H1 (cell line): ENCODE measurements around the gene STX17. TPM values are rescaled to one million over a fixed set of nuclear protein-coding genes. Genes with fewer than 3 reads are reported as not detected.

Source experiments
- CTCF ChIA-PET: fragments of 300-600 bp; sonication (Branson Sonifier 250); formaldehyde crosslinking; loops from one replicate; lab custom pipeline; 2021; ENCODE audit not compliant: partially characterized antibody; lab: Charles Lee
- POLR2A ChIA-PET: fragments of 300-600 bp; sonication (Branson Sonifier 250); formaldehyde crosslinking; loops from one replicate; lab custom pipeline; 2021; ENCODE audit warnings: inconsistent platforms; ENCODE audit not compliant: partially characterized antibody; lab: Charles Lee
- DNase-seq, 2 experiments: peaks; one replicate each; pipeline versions ENCODE4 v3.0.0 to v3.0.0-alpha.2; 2010 to 2022; ENCODE audit warnings: low spot score in 2 of 2, low read depth in 1 of 2, mixed read lengths in 1 of 2
- FAIRE-seq: peaks from 2 replicates; lab custom pipeline; 2011; peaks lifted over from hg19 to GRCh38; lab: Jason Lieb, UNC
- H2AFZ ChIP-seq: 2 replicates; pipeline ENCODE4 v1.8.1; 2012; ENCODE audit warnings: low read length, inconsistent platforms
- H2AK5ac ChIP-seq: 2 replicates; pipeline ENCODE4 v1.6.1; 2013; ENCODE audit warnings: low read depth, low read length
- H2BK120ac ChIP-seq: replicated peaks from 2 replicates; pipeline ENCODE3; 2013; ENCODE audit warnings: low read depth, low read length, inconsistent platforms
- H2BK12ac ChIP-seq: 2 replicates; pipeline ENCODE4 v1.6.1; 2013; ENCODE audit warnings: low read depth, low read length
- H2BK15ac ChIP-seq: 2 replicates; pipeline ENCODE4 v1.6.1; 2013; ENCODE audit warnings: low read length
- H2BK20ac ChIP-seq: 2 replicates; pipeline ENCODE4 v1.6.1; 2013; ENCODE audit warnings: low read length
- H2BK5ac ChIP-seq: 2 replicates; pipeline ENCODE4 v1.6.1; 2013; ENCODE audit warnings: low read depth, low read length
- H3K14ac ChIP-seq: 2 replicates; pipeline ENCODE4 v1.6.1; 2013; ENCODE audit warnings: inconsistent platforms; ENCODE audit not compliant: insufficient read length
- H3K18ac ChIP-seq: 2 replicates; pipeline ENCODE4 v1.6.1; 2013; ENCODE audit warnings: low read length; ENCODE audit errors: extremely low read depth
- H3K23ac ChIP-seq: 2 replicates; pipeline ENCODE4 v1.6.1; 2013; ENCODE audit warnings: inconsistent platforms; ENCODE audit not compliant: insufficient read length
- H3K23me2 ChIP-seq: 2 replicates; pipeline ENCODE4 v1.6.1; 2013; ENCODE audit warnings: low read depth, low read length
- H3K27ac ChIP-seq: 2 replicates; pipeline ENCODE4 v1.6.1; 2011; ENCODE audit warnings: low read depth, low read length, inconsistent platforms
- H3K27me3 ChIP-seq, 4 experiments: replicated peaks in 1 of 4; 1 replicate in 1 of 4; 2 replicates in 3 of 4; pipeline versions ENCODE4 v1.6.1 to v1.8.1; 2011 to 2013; ENCODE audit warnings: low read length in 3 of 4, mild to moderate bottlenecking in 3 of 4, inconsistent platforms in 2 of 4, mixed read lengths in 2 of 4, moderate library complexity in 1 of 4; ENCODE audit not compliant: control insufficient read depth in 3 of 4, insufficient read depth in 3 of 4; ENCODE audit errors: extremely low read depth in 1 of 4
- H3K36me3 ChIP-seq, 4 experiments: 2 replicates each; pipeline versions ENCODE4 v1.6.1 to v1.8.1; 2011 to 2013; ENCODE audit warnings: mild to moderate bottlenecking in 4 of 4, low read length in 3 of 4, moderate library complexity in 2 of 4, control low read depth in 1 of 4, inconsistent platforms in 1 of 4; ENCODE audit not compliant: insufficient read depth in 4 of 4, control insufficient read depth in 2 of 4
- H3K4ac ChIP-seq: replicated peaks from 2 replicates; pipeline ENCODE3; 2013; ENCODE audit warnings: low read length, low read depth, mixed read lengths, inconsistent platforms; ENCODE audit not compliant: insufficient read length
- H3K4me1 ChIP-seq, 4 experiments: replicated peaks in 1 of 4; 1 replicate in 1 of 4; 2 replicates in 3 of 4; pipeline versions ENCODE4 v1.6.1 to v1.8.1; 2011 to 2013; ENCODE audit warnings: low read length in 3 of 4, inconsistent platforms in 2 of 4, mixed read lengths in 1 of 4; ENCODE audit not compliant: insufficient read depth in 4 of 4, control insufficient read depth in 3 of 4
- H3K4me2 ChIP-seq, 2 experiments: 2 replicates each; pipeline versions ENCODE4 v1.6.1 to v1.8.1; 2011 to 2013; ENCODE audit warnings: low read depth in 2 of 2, low read length in 2 of 2, control low read depth in 1 of 2, inconsistent platforms in 1 of 2, mild to moderate bottlenecking in 1 of 2; ENCODE audit not compliant: insufficient read depth in 1 of 2
- H3K4me3 ChIP-seq, 4 experiments: fragments of 200-600, 300-600 bp in 1 of 4; sonication (generic), shearing (Covaris generic), sonication (Bioruptor Twin) in 1 of 4; 2 replicates each; pipeline versions ENCODE4 v1.5.1 to v1.8.1; 2011 to 2016; ENCODE audit warnings: low read length in 4 of 4, low read depth in 3 of 4, control low read depth in 2 of 4, inconsistent platforms in 2 of 4, mild to moderate bottlenecking in 2 of 4, mixed read lengths in 1 of 4, moderate library complexity in 1 of 4; ENCODE audit not compliant: insufficient read depth in 2 of 4; ENCODE audit errors: extremely low read depth in 1 of 4
- H3K56ac ChIP-seq: replicated peaks from 2 replicates; pipeline ENCODE3; 2013; ENCODE audit warnings: low read depth, mild to moderate bottlenecking, mixed read lengths, low read length, inconsistent platforms; ENCODE audit not compliant: insufficient read length
- H3K79me1 ChIP-seq: 2 replicates; pipeline ENCODE4 v1.6.1; 2013; ENCODE audit warnings: low read depth, low read length, control low read depth
- H3K79me2 ChIP-seq, 2 experiments: 2 replicates each; pipeline versions ENCODE4 v1.6.1 to v1.8.1; 2012 to 2013; ENCODE audit warnings: low read length in 2 of 2, mild to moderate bottlenecking in 2 of 2, inconsistent platforms in 1 of 2; ENCODE audit not compliant: insufficient read depth in 2 of 2, control insufficient read depth in 1 of 2
- H3K9ac ChIP-seq, 4 experiments: replicated peaks in 1 of 4; 1 replicate in 1 of 4; 2 replicates in 3 of 4; pipeline versions ENCODE4 v1.6.1 to v1.8.1; 2011 to 2013; ENCODE audit warnings: low read depth in 3 of 4, low read length in 3 of 4, control low read depth in 2 of 4, mild to moderate bottlenecking in 2 of 4, moderate library complexity in 2 of 4, inconsistent platforms in 1 of 4; ENCODE audit errors: extremely low read depth in 1 of 4
- H3K9me3 ChIP-seq, 2 experiments: 2 replicates each; pipeline versions ENCODE4 v1.6.1 to v1.8.1; 2012 to 2013; ENCODE audit warnings: mild to moderate bottlenecking in 2 of 2, moderate library complexity in 2 of 2, control low read depth in 1 of 2, inconsistent platforms in 1 of 2, low read depth in 1 of 2, low read length in 1 of 2, mixed read lengths in 1 of 2; ENCODE audit not compliant: insufficient read depth in 2 of 2
- H4K20me1 ChIP-seq, 2 experiments: replicated peaks in 1 of 2; 2 replicates each; pipeline versions ENCODE3 to v1.8.1; 2011 to 2013; ENCODE audit warnings: inconsistent platforms in 2 of 2, low read length in 2 of 2, mild to moderate bottlenecking in 1 of 2; ENCODE audit not compliant: insufficient read depth in 2 of 2, control insufficient read depth in 1 of 2
- H4K5ac ChIP-seq: 2 replicates; pipeline ENCODE4 v1.6.1; 2013; ENCODE audit warnings: low read length, low read depth, mixed read lengths, inconsistent platforms; ENCODE audit not compliant: insufficient read length
- H4K8ac ChIP-seq: 2 replicates; pipeline ENCODE4 v1.8.0; 2013; ENCODE audit warnings: mild to moderate bottlenecking, moderate library complexity, low read length, inconsistent platforms; ENCODE audit not compliant: insufficient read depth; ENCODE audit errors: extremely low read depth
- H4K91ac ChIP-seq: replicated peaks from 2 replicates; pipeline ENCODE3; 2013; ENCODE audit warnings: low read length, mixed read lengths, inconsistent platforms; ENCODE audit not compliant: insufficient read length
- BCL11A ChIP-seq, 2 experiments: IDR thresholded peaks; one replicate each; pipeline ENCODE4 v1.6.1; 2011; ENCODE audit warnings: low read depth in 2 of 2, low read length in 2 of 2, mild to moderate bottlenecking in 2 of 2
- CBX5 ChIP-seq: fragments of 300-800, 300-1000 bp; sonication (generic); IDR thresholded peaks from 2 replicates; pipeline ENCODE4 v1.7.1; 2016; ENCODE audit warnings: antibody characterized with exemption, low read length, low read depth
- MAFK ChIP-seq: IDR thresholded peaks from 2 replicates; pipeline ENCODE4 v1.6.1; 2012; ENCODE audit warnings: low read depth, mild to moderate bottlenecking, improper control_type of control experiment, low read length
- POLR2A ChIP-seq, 2 experiments: IDR thresholded peaks; 1 replicate in 1 of 2; 2 replicates in 1 of 2; pipeline ENCODE4 v1.6.1; 2011; ENCODE audit warnings: low read depth in 2 of 2, low read length in 2 of 2, mild to moderate bottlenecking in 2 of 2; ENCODE audit errors: control extremely low read depth in 1 of 2
- POLR2AphosphoS5 ChIP-seq: IDR thresholded peaks from 2 replicates; pipeline ENCODE4 v1.6.1; 2011; ENCODE audit warnings: low read depth, low read length
- RBBP5 ChIP-seq: IDR thresholded peaks from 2 replicates; pipeline ENCODE4 v1.7.1; 2012; ENCODE audit warnings: low read depth, mild to moderate bottlenecking, inconsistent platforms, low read length, moderate library complexity, borderline replicate concordance
- SIRT6 ChIP-seq: IDR thresholded peaks from one replicate; pipeline ENCODE4 v1.7.1; 2012; ENCODE audit warnings: low read length, inconsistent platforms
- SP4 ChIP-seq: IDR thresholded peaks from 2 replicates; pipeline ENCODE4 v1.6.1; 2012; ENCODE audit warnings: low read length, inconsistent platforms
- TAF7 ChIP-seq: optimal IDR thresholded peaks from 2 replicates; pipeline ENCODE3; 2011; ENCODE audit warnings: low read depth, mild to moderate bottlenecking, inconsistent platforms, low read length, moderate library complexity, borderline replicate concordance
- TBP ChIP-seq: IDR thresholded peaks from 2 replicates; pipeline ENCODE4 v1.6.1; 2011; ENCODE audit warnings: low read depth, low read length, improper control_type of control experiment
- WGBS, 2 experiments: shearing (Covaris generic) in 1 of 2; methylation state at CpG; one replicate each; pipeline versions ENCODE4 v1.1.6 to v1.1.7; 2013 to 2015; ENCODE audit warnings: low lambda C conversion rate in 2 of 2, mixed read lengths in 2 of 2, inconsistent platforms in 1 of 2, low coverage in 1 of 2, missing lambda C conversion rate in 1 of 2; ENCODE audit not compliant: insufficient replicate concordance in 2 of 2, insufficient coverage in 1 of 2, insufficient read length in 1 of 2; ENCODE audit errors: extremely low coverage in 1 of 2, missing lambda C conversion rate in 1 of 2; 5-methylcytosine and 5-hydroxymethylcytosine counted together
- polyA plus RNA-seq, 7 experiments: library from polyadenylated mRNA; depleted of rRNA in 3 of 7; stranded (reverse) in 5 of 7; unstranded in 2 of 7; fragments of >200 nt in 5 of 7; fragments of 200-250 nt in 2 of 7; gene quantifications; 1 replicate in 5 of 7; 2 replicates in 1 of 7; 4 replicates in 1 of 7; pipeline versions ENCODE4 v1.2.1 to v1.2.3, GENCODE V29; 2011 to 2013; ENCODE audit warnings: missing spikeins in 2 of 7, mixed read lengths in 2 of 7
- total RNA-seq: library from RNA; stranded (reverse); fragmentation: NEBNext Ultra II Directional; extraction: Animal tissue kit (Norgen Biotek cat#: 25700); gene quantifications from 2 replicates; pipeline ENCODE4 v1.2.1, GENCODE V29; 2021
- TF ChIP-seq, protein P1 (sequence below): IDR thresholded peaks from 2 replicates; pipeline ENCODE4 v1.6.1; 2011; ENCODE audit warnings: low read depth, mild to moderate bottlenecking, low read length; ENCODE audit not compliant: insufficient read depth

STX17 gene
- total and polyA plus RNA-seq, 2 of the 8 experiments (the other 6 are each of a cell fraction or from before 2014, with no cell fraction given) = 4.5 to 16.3 TPM

DNA sequence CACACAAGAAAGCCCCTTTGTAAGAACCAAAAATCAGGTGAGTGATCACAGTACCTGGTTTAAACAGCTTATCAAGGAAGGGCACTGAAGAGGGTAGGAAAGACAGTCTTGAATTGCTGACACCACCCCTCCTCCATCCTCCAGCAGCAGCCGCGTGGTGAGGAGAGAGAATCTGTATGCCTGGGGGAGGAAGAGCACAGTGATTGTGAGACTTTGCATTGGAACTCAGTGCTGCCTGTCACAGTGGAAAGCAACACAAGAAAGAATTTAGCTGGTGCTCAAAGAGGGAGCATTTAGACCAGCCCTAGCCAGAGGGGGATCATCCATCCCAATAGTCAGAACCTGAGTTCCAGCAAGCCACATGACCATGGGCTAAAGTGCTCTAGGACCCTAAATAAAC, 11.6 kb upstream of the STX17 start:
- Histone ChIP-seq H2BK12ac (no peak overlapping the region), H3K27me3 (no peaks in the 10 kb centered on the region; a peak in 2 of 7 replicates), H3K79me2 (no peaks in the 10 kb centered on the region), H3K14ac (no peak overlapping the region), H3K79me1 (no peaks in the 10 kb centered on the region), H3K4me3 (no peak overlapping the region), H3K4ac (no peak overlapping the region), H3K23me2 (no peaks in the 10 kb centered on the region), H3K4me2 (no peak overlapping the region; a peak in 1 of 4 replicates), H3K9ac (no peak overlapping the region), H3K23ac (no peak overlapping the region), H2BK15ac (no peak overlapping the region), H2BK120ac (no peak overlapping the region), H4K20me1 (no peaks in the 10 kb centered on the region), H3K18ac (no peak overlapping the region), H4K5ac (no peak overlapping the region), H2BK20ac (no peak overlapping the region), H3K36me3 (no peaks in the 10 kb centered on the region), H3K56ac (no peak overlapping the region), H2BK5ac (no peak overlapping the region), H4K91ac (no peak overlapping the region), H3K9me3 (no peaks in the 10 kb centered on the region), H3K27ac (no peak overlapping the region), H2AFZ (peak overlapping the region; percentile 90; the same call in 1 of the 2 replicates), H3K4me1 (no peaks in the 10 kb centered on the region), H2AK5ac (no peak overlapping the region), H4K8ac (peak overlapping the region; percentile 45; the same call in 1 of the 2 replicates)
- POLR2A ChIA-PET = interaction anchor here (1.4 kb wide), 1 partner anchor 13 kb away, joined by 3 read pairs; no protein-coding TSS in a partner anchor
- WGBS, 2 experiments = 64% methylated on average over 2 of the region's 2 CpGs; no CpG with 5 or more reads in 1 of the 2 experiments
- no peak for DNase-seq
- TF ChIP-seq MAFK (no peak), POLR2A (IDR thresholded peaks at IDR 0.05; ENCODE audit: control extremely low read depth in 1 of 2, low read depth in 2 of 2, low read length in 2 of 2) (no peak), TBP (no peak), SP4 (no peak), CBX5 (no peak), TAF7 (no peak), POLR2AphosphoS5 (no peak), BCL11A (IDR thresholded peaks at IDR 0.05; ENCODE audit: low read depth in 2 of 2, low read length in 2 of 2) (no peak), SIRT6 (no peak), RBBP5 (no peak)
- TF ChIP-seq, protein P1, sequence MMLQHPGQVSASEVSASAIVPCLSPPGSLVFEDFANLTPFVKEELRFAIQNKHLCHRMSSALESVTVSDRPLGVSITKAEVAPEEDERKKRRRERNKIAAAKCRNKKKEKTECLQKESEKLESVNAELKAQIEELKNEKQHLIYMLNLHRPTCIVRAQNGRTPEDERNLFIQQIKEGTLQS = no peak
- CTCF ChIA-PET = interaction anchor here (1.0 to 1.3 kb wide), 3 partner anchors 10 to 53 kb away, joined by 3 to 4 read pairs (median 4); no protein-coding TSS in a partner anchor
- FAIRE-seq = no peak
